ENCODE data around the gene LRRFIP2.

The LRRFIP2 gene

DNA sequence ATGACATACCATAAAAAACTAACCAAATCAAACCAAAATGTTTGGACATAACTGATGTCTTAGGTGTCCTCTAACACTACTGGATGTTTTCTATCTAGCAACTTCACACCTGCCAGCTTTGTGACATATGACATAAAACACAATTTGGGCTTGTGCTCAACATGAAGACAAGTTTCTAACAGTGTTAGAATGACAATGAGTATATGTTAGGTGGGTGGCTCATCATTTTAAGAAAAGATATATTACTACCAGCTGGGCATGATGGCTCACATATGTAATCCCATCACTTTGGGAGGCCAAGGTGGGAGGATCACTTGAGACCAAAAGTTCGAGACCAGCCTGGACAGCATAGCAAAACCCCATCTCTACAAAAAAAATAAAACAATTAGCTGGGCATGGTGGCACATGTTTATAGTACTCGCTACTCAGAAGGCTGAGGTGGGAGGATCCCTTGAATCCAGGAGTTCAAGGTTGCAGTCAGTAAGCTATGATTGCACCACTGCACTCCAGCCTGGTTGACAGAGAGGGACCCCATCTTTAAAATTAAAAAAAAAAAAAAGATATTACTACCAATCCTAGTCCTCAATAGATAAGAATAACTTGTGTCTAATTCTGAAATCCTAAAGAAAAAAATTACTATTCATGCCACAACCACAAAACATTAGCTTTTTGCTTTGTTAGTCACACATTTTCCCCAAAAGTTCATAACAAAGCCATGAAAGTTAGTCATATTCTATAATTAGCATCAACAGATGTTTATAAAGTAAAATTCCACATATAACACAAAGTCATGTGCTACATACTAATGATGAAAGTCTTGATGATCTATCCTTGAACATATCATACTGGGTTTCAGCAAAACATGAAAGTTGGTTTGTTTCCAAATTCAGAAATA is 59.9 kb downstream of the LRRFIP2 start:
- DNase-seq = no peak

DNA sequence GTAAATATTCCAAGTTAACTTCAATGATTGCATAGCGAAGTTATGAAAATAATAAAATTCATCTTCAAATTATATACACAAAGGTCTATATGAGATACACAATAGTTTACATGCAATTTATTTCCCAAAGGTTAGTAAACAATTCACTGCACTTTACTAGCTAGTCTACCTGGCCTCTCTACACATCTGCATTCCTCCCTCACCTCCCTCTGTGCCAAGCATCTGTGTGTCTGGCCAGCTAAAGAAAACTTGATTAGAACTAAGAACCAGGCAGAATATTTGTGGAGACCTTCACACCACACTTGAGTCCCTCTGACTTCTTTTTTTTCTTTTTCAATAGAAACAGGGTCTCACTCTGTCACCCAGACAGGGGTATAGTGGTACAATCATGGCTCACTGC is 61.4 kb downstream of the LRRFIP2 start:
- no peak for DNase-seq

- no peak for DNase-seq
These were observed 63.2 kb downstream of the LRRFIP2 start for GRCh38 chr3:37111199-37111598.

- DNase-seq = no peak
These were observed 66.5 kb downstream of the LRRFIP2 start for GRCh38 chr3:37107846-37108245.

DNA sequence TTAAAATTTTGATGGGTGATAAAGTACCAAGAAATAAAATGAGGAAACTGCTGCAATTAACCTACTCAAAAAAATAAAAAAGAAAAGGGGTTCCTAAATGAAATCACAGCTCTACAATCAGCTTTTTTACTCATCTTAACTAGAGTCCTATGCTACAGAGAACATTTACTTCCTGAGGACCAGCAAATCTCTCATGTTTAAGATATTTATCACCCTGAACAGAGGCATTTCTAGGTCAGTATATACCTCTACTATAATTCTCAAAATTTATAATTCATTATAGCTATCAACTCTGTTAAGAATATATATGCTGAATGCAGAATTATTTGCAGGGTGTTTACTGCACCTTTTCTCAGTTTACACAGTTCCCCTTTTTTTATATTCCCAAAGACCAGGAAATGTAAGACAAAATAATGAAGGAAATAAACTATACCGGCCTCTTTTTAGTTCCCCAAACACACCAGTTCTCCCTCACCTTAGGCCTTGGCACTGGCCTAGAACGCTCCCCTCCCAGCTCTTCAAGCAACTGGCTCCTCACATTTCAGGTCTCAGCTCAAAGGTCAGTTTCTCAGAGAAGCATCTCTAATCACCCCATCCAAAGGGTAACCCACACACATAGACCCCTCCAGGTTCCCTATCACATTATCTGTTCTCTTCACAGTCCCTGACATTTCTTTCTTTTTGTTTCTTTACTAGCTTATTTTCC is 71.1 kb downstream of the LRRFIP2 start:
- DNase-seq = no peak

- no peak for DNase-seq
These were observed 74.0 kb downstream of the LRRFIP2 start for GRCh38 chr3:37100411-37100810.

GRCh38 chr3:37099469-37099868 is 74.9 kb downstream of the LRRFIP2 start:
- no peak for DNase-seq

DNA sequence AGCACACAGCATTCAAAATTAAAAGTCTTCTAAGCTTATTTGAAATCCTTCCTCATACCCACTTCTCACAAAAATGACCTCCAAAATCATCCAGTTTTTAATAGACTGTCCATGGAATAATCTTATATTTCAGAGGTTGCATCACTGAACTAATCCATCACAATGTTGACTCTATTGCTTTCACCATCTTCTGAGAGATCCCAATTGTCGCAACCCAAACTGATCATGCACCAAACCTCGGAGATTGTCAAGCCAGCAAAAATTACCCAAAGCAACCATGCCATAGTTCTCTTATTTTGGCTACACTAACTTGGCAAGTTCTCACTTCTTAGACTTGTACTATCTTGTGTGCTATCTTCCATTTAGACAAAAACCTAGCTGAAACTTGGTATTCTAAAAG is 75.5 kb downstream of the LRRFIP2 start:
- no peak for DNase-seq

DNA sequence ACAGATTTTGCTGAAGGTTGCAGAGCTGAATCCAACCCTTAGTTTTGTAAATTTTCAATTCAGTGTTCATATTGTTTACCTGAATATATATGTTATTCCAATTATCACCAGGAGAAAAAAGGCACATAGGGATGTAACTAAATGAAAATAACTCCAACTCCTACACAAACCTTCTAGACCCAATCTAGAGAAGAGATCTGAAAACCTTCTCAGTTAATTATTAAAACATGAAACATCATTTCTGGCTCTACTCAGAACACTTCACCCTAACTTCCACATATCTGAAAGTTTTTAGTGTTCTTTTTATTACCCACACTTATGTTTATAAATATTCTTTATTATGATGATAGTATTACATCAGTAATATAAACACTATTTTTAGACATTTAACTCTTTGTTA is 76.6 kb downstream of the LRRFIP2 start:
- DNase-seq = no peak

- DNase-seq = no peak
These were observed 77.4 kb downstream of the LRRFIP2 start for GRCh38 chr3:37096975-37097374.

DNA sequence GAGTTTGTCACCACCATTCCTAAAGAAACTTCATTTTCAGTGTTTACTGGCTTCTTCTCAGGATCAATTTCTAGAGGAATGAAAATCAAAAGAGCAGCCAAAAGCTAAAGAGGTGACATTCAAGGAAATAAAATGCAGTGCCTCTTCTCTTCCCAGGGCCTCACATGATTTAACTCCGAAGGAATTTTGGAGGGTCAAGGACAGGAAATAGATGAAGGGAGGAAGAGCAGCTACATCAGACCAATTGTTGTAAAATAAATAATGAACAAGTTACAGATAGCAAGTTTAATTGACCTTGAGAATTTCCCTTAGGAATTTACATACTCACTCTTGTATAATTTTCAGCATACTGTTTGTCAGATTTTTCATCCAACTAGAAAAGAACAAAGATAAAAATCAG is 78.1 kb downstream of the LRRFIP2 start:
- no peak for DNase-seq

DNA sequence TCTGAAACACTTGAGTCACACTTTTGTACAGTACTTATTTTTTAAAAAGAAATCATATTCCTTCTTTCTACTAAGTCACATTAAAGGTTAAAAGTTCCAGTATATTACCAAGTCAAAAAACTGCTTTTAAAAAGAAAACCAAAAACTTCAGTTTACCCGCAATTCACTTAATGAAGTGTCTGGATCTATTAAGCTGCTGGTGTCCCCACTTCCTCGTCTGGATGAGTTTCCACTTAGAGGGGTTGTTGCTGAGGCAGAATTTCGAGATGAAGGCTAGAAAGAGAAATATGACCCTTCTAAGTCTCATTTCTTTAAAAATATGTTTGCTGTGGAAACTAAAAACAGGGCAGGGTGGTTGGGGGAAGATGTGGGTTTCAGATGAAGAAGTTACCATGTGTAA is 79.7 kb downstream of the LRRFIP2 start:
- DNase-seq = no peak

GRCh38 chr3:37093481-37093880 is 80.9 kb downstream of the LRRFIP2 start:
- no peak for DNase-seq

- no peak for DNase-seq
These were observed 81.9 kb downstream of the LRRFIP2 start for GRCh38 chr3:37092484-37092883.

- no peak for DNase-seq
These were observed 86.5 kb downstream of the LRRFIP2 start for GRCh38 chr3:37087870-37088269.

- DNase-seq = no peak
These were observed 87.5 kb downstream of the LRRFIP2 start for GRCh38 chr3:37086918-37087317.

- DNase-seq = no peak
These were observed 92.1 kb downstream of the LRRFIP2 start for GRCh38 chr3:37082317-37082716.

DNA sequence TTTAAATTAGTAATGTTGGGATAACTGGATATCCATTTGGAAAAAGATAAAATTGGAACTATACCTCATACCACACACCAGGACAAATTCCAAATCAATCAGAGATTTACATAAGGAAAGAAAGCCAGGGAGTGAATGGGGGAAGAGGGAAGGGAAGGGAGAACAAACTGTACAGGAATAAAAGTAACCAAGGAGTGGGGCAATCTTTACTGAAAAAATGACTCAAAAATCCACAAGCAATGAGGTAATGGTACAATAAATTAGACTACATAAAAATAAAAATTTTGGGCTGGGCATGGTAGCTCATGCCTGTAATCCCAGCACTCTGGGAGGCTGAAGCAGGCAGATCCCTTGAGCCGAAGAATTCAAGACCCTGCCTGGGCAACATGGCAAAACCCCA is 98.4 kb downstream of the LRRFIP2 start:
- DNase-seq = no peak

- DNase-seq = no peak
These were observed 100.2 kb downstream of the LRRFIP2 start for GRCh38 chr3:37074178-37074577.

DNA sequence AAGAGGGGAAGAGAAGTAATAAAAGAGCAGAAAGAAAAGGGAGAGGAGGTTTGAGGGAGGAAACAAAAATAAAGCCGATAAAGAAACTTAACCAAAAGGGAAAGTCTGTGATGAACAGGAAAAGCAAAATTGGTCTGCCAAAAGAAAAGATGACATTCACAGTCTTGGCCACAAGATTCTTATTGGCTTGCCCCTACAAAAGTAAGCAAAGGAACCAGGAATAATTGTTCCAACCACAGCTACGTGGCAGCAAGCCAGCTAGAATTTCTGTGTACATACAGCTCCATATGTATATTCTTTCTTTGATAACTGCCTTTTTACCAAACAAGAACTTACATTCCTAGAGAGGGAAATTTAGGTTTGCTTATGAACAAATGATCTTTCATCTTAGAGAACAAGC is 101.5 kb downstream of the LRRFIP2 start:
- no peak for DNase-seq

GRCh38 chr3:37071921-37072320 is 102.5 kb downstream of the LRRFIP2 start:
- DNase-seq = no peak

DNA sequence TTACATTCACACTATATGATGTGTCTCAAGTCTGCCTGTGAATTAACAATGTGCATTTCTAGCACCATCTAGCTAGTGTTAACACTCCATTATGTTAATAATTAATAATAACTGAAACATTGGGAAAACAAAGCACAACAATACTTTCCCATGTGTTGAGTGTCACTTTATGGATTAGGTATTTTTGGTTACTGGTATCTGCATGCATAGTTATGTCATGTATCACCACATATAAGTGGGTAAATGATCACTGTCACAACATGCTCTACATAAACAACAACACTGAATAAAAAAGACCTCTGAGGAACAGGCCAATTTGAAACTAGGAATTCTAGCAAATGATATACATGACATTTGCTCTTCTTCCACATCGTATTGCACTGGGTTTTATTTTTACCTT is 106.4 kb downstream of the LRRFIP2 start:
- no peak for DNase-seq

DNA sequence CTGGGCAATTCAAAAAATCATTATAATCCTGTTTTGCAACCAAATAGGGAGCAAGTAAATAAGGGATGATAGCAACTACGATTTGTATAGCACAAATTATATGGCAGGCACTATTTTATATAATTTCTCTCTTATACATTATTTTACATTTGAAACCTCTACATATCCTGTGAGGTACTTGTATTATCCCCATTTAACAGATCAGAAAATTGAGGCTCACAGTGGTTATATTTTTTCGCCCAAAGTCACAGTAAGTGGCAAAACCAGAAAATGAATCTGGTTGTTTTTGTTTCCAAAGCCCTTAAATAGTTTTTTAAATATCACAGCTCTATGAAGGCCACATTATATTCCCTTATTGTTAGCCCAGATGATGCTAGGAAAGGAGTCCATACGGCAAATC is 106.8 kb downstream of the LRRFIP2 start:
- no peak for DNase-seq

GRCh38 chr3:37064747-37065146 is 109.6 kb downstream of the LRRFIP2 start:
- DNase-seq = no peak
